C4-2B (cell line): ENCODE results near the gene PIGQ.

ENCODE experiments used
- H3K27ac ChIP-seq: fragments of 450-650 bp; 2 replicates; pipeline ENCODE4 v1.5.1; 2017
- ZFX ChIP-seq: fragments of 450-650 bp; IDR thresholded peaks from 2 replicates; pipeline ENCODE4 v1.6.1; 2017
- TF ChIP-seq, protein P1 (sequence below): fragments of 450-650 bp; conservative IDR thresholded peaks from 2 replicates; pipeline ENCODE4 v1.5.1; 2017; ENCODE audit warnings: mild to moderate bottlenecking

The PIGQ gene

DNA sequence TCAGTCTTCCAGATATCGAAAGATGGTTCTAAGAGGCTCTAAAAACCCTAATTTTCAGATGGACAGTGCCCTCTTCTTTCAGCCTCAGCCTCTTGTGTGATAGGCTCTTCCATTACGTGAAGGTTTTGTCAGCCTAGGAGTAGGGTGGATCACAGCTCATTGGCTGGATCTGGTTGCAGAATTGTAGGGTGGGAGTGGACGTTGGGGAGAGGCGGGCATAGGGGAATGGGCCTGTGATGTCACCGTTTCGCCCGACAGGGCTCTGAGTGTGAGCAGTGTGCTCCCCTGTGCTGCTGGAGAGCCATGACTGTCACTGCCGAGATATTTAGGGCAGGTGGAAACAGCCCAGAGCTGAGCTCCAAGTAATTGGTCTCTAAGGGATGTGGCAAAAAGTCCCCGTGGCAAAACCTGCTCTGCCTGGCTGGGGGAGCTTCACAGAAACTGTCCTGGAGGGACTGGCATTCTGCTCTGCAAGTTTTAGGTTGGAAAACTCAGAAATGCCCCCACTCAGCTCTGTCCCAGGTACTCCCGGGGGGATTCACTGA, 54.8 kb downstream of the PIGQ start:
- TF ChIP-seq, protein P1, sequence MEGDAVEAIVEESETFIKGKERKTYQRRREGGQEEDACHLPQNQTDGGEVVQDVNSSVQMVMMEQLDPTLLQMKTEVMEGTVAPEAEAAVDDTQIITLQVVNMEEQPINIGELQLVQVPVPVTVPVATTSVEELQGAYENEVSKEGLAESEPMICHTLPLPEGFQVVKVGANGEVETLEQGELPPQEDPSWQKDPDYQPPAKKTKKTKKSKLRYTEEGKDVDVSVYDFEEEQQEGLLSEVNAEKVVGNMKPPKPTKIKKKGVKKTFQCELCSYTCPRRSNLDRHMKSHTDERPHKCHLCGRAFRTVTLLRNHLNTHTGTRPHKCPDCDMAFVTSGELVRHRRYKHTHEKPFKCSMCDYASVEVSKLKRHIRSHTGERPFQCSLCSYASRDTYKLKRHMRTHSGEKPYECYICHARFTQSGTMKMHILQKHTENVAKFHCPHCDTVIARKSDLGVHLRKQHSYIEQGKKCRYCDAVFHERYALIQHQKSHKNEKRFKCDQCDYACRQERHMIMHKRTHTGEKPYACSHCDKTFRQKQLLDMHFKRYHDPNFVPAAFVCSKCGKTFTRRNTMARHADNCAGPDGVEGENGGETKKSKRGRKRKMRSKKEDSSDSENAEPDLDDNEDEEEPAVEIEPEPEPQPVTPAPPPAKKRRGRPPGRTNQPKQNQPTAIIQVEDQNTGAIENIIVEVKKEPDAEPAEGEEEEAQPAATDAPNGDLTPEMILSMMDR, result no peak
- TF ChIP-seq ZFX, result no peak
- no peak overlapping the region for H3K27ac ChIP-seq

DNA sequence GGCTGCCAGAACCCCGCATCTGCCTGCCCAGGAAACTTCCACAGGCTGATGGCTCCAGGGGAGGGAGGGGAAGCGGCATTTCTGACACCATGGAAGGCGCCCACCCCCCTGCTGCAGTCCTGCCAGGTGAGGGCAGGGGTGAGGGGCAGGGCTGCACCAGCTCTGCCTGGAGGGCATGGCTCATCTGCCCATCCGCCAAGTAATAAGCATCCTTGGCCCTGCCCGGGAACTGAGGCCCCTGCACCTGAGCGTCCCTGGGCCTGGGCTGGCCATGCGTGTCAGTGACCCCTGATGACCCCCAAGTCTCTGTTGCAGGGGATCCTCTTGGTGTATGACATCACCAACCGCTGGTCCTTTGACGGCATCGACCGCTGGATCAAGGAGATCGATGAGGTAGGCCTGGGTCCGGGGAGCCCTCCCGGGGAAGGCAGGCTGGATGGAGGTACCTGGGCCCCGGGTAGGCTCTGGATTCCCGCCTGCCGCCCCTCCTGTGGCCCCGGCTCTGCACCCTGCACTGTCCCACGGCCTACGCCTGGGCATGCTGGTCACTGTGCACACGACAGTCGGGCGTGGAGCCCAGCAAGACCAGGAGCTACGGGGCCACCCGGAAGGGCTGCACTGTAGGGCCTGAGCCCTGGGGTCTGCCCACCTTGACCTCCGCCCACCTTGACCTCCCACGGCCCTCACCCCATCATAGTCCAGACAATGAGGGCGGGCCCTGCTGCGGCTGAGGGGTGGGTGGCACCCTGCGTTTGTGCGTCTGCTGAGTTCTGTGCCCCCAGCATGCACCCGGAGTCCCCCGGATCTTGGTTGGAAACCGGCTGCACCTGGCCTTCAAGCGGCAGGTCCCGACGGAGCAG, 55.6 kb downstream of the PIGQ start:
- TF ChIP-seq, protein P1, result no peak
- no peak for TF ChIP-seq ZFX
- H3K27ac ChIP-seq, result no peak overlapping the region

DNA sequence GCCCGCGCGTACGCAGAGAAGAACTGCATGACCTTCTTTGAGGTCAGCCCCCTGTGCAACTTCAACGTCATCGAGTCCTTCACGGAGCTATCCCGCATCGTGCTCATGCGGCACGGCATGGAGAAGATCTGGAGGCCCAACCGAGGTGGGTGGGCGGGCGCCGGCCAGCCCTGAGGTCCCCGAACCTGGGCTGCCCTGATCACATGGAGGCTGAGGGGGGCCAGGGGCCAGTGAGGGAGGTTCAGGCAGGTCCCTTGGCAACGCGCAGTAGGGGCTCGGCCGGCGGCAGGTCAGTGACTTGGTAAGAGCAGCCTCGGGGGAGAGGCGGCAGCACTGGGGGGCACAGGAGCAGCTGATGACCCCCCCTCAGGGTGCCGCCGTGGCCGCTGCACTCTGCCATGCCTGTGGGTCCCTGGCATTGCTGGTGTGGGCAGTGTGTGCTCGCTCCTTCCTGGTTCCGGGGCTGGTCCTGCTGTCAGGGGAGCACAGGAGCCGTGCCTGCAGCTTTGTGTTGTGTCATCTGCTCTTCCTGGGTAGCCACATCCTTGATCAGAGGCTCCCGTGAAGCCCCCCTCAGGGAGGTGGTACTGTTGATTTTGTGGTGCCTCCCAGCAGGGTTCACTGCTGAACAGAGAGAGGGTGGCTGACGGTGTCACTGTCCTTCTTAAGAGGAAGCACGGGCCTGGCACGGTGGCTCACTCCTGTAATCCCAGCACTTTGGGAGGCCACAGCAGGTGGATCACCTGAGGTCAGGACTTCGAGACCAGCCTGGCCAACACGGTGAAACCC, 56.4 kb downstream of the PIGQ start:
- no peak overlapping the region for H3K27ac ChIP-seq
- no peak for TF ChIP-seq ZFX
- TF ChIP-seq, protein P1, result no peak

DNA sequence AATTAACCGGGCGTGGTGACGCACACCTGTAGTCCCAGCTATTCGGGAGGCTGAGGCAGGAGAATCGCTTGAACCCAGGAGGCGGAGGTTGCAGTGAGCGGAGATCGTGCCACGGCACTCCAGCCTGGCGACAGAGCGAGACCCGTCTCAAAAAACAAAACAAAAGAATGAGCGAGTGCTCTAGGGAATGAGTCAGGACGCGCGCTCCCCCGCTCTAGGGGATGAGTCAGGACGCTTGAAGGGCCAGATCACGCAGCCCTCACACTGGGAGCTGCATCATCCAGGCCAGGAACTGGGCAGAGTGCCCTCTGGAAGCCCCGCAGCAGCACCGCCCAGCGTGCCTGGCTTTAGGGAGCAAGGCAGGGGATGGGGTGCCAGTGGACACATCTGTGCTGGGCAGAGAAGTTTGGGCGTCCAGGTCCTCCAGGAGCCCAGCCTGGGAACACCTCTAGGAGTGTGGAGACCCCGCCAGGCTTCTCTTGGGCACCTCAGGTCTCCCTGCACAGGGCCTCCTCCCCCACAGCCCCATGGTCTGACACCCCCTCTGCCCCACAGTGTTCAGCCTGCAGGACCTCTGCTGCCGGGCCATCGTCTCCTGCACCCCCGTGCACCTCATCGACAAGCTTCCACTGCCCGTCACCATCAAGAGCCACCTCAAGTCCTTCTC, 57.2 kb downstream of the PIGQ start:
- TF ChIP-seq ZFX, result no peak
- TF ChIP-seq, protein P1, result no peak
- no peak overlapping the region for H3K27ac ChIP-seq

DNA sequence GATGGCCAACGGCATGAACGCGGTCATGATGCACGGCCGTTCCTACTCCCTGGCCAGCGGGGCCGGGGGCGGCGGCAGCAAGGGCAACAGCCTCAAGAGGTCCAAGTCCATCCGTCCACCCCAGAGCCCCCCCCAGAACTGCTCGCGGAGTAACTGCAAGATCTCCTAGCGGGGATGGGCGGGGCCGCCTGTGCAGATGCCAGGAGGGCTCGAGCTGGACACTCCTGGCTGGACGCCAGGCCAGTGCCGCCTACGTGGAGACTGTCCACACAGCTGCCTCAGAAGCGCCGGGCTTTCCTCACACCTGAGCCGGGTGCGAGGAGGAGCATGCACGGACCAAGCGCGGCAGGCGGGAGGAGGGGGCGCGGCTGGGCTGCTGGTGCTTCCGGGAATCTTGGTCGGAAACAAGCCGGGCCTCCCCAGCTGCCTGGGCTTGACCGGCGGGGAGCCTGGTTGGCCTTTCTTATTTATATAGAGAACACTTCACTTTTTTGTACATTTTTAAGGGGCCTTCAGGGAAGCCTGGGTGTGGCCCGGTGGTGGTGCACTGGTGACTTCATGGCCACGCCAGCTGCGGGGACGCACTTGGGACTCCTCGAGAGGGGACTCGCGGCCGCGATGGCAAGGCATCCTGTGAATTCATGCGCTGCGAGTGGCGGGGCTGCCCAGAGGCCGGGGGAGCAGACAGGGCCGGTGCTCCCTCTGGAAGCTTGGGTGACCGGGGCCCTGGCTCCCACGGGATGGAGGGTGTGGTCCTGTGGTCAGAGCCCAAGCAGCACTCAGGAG, 57.9 kb downstream of the PIGQ start:
- TF ChIP-seq, protein P1, result no peak
- no peak for TF ChIP-seq ZFX
- H3K27ac ChIP-seq, result no peak overlapping the region

DNA sequence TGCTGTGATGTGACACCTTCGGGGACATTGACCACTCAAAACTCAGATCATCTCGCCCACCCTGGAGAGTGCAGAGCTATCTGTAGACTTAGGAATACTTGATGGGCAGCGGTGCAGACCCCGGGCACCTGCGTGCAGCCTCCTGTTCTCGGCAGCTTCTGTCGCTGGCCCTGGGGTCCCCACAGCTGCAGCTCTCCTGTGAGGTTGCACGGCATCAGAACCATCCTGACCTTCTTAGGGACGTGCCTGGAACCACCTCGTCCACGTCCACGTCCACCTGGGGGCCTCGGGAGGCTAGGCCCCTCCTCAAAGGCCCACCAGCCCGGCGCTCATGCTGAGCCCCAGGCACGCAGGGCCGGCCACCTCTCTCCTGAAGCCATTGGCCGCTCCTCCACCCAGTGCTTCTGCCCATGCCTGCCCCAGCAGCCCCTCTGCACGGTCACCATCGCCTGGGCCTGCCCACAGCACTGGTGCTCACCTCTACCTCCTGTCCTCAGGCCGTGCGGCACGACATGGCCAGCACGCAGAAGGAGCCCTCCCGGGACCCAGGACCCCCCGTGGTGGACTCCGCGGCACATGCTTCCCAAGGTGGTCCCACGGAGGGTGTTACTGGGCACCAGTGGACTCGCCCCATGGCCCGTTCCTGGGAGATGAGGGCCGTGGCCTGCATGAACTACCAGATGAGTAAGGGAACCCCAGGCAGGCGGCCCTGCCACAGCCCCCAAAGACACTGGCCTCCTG, 58.7 kb downstream of the PIGQ start:
- TF ChIP-seq ZFX, result no peak
- TF ChIP-seq, protein P1, result no peak
- H3K27ac ChIP-seq, result no peak overlapping the region
